Vagina (tissue), 2 donors: ENCODE data around the gene LIPM. TPM values are rescaled to one million over a fixed set of nuclear protein-coding genes. Genes with fewer than 3 reads are reported as not detected.

ENCODE experiments used
- DNase-seq, 2 donors: peaks; one replicate each; pipeline ENCODE4 v3.0.0-alpha.2; 2017; ENCODE audit errors: extremely low spot score in 2 of 2
- H3K27ac ChIP-seq: fragments of 200-600 bp; sonication (generic); one replicate; pipeline ENCODE4 v1.5.1; 2019
- H3K27me3 ChIP-seq: fragments of 200-600 bp; sonication (generic); one replicate; pipeline ENCODE4 v1.5.1; 2019
- H3K36me3 ChIP-seq, 2 donors: fragments of 200-600 bp; sonication (generic); one replicate each; pipeline ENCODE4 v1.5.1; 2017 to 2019
- H3K4me1 ChIP-seq: fragments of 200-600 bp; sonication (generic); one replicate; pipeline ENCODE4 v1.5.1; 2019
- H3K4me3 ChIP-seq, 2 donors: fragments of 200-600 bp; sonication (generic); 1 replicate in 1 of 2; 2 replicates in 1 of 2; pipeline ENCODE4 v1.5.1; 2016 to 2019
- H3K9me3 ChIP-seq: fragments of 200-600 bp; sonication (generic); one replicate; pipeline ENCODE4 v1.5.1; 2019
- CTCF ChIP-seq, 3 experiments: fragments of 450-650 bp in 2 of 3; fragments of 200-600 bp in 1 of 3; sonication (generic) in 1 of 3; IDR thresholded peaks; one replicate each; pipeline ENCODE4 v1.5.1; 2017 to 2019; ENCODE audit warnings: antibody characterized with exemption in 3 of 3, mild to moderate bottlenecking in 2 of 3, moderate library complexity in 2 of 3
- POLR2A ChIP-seq, 2 donors: fragments of 450-650 bp; IDR thresholded peaks; one replicate each; pipeline ENCODE4 v1.6.1; 2017; ENCODE audit warnings: antibody characterized with exemption in 2 of 2, mild to moderate bottlenecking in 2 of 2, moderate library complexity in 2 of 2
- POLR2AphosphoS5 ChIP-seq, 2 donors: sonication (generic); formaldehyde crosslinking; IDR thresholded peaks; one replicate each; pipeline ENCODE4 v1.9.0; 2017; ENCODE audit warnings: antibody characterized with exemption in 2 of 2, mild to moderate bottlenecking in 2 of 2, low read depth in 1 of 2; ENCODE audit not compliant: insufficient read depth in 1 of 2
- intact Hi-C: fragments of 100-400 bp; cut with DNase I; formaldehyde crosslinking; loops from one replicate; pipeline ENCODE4 v1.15.1; 2023
- total RNA-seq: library from RNA; depleted of rRNA; stranded (reverse); fragments of >200 nt; gene quantifications from one replicate; pipeline ENCODE4 v1.2.3, GENCODE V29; 2016

LIPM gene
- total RNA-seq, 1 donor from 2014 or later: not detected

- no peak overlapping the region for H3K4me3 ChIP-seq
- no peak overlapping the region for H3K27ac ChIP-seq
- DNase-seq: no peak
- no peaks in the 10 kb centered on the region for H3K9me3 ChIP-seq
- no peaks in the 10 kb centered on the region for H3K4me1 ChIP-seq
- no peaks in the 10 kb centered on the region for H3K27me3 ChIP-seq
- H3K36me3 ChIP-seq: no peaks in the 10 kb centered on the region
- no peak for TF ChIP-seq CTCF (IDR thresholded peaks at IDR 0.05)
- no peak for TF ChIP-seq POLR2AphosphoS5 (IDR thresholded peaks at IDR 0.05; ENCODE audit: insufficient read depth in 1 of 2, low read depth in 1 of 2)
- TF ChIP-seq POLR2A (IDR thresholded peaks at IDR 0.05): no peak
- intact Hi-C loops: no loop called here
These were observed 39.6 kb upstream of the LIPM start for GRCh38 chr10:88762906-88763305.

GRCh38 chr10:88763441-88763840 is 39.1 kb upstream of the LIPM start:
- Histone ChIP-seq H3K9me3 (no peaks in the 10 kb centered on the region), H3K27ac (no peak overlapping the region), H3K4me3 (no peak overlapping the region), H3K27me3 (no peaks in the 10 kb centered on the region), H3K4me1 (no peaks in the 10 kb centered on the region), H3K36me3 (no peaks in the 10 kb centered on the region)
- TF ChIP-seq POLR2A (IDR thresholded peaks at IDR 0.05): no peak
- no peak for TF ChIP-seq CTCF (IDR thresholded peaks at IDR 0.05)
- no peak for TF ChIP-seq POLR2AphosphoS5 (IDR thresholded peaks at IDR 0.05; ENCODE audit: insufficient read depth in 1 of 2, low read depth in 1 of 2)
- intact Hi-C loops: no loop called here
- no peak for DNase-seq

GRCh38 chr10:88764110-88764509 is 38.4 kb upstream of the LIPM start:
- Histone ChIP-seq H3K27me3 (no peaks in the 10 kb centered on the region), H3K4me1 (no peaks in the 10 kb centered on the region), H3K36me3 (no peaks in the 10 kb centered on the region), H3K27ac (no peak overlapping the region), H3K9me3 (no peaks in the 10 kb centered on the region), H3K4me3 (no peak overlapping the region)
- intact Hi-C loops: no loop called here
- no peak for TF ChIP-seq POLR2A (IDR thresholded peaks at IDR 0.05)
- TF ChIP-seq CTCF (IDR thresholded peaks at IDR 0.05): no peak
- TF ChIP-seq POLR2AphosphoS5 (IDR thresholded peaks at IDR 0.05; ENCODE audit: insufficient read depth in 1 of 2, low read depth in 1 of 2): no peak
- DNase-seq: no peak

- H3K4me1 ChIP-seq: no peaks in the 10 kb centered on the region
- no peak overlapping the region for H3K4me3 ChIP-seq
- TF ChIP-seq POLR2AphosphoS5 (IDR thresholded peaks at IDR 0.05; ENCODE audit: insufficient read depth in 1 of 2, low read depth in 1 of 2) (no peak), POLR2A (IDR thresholded peaks at IDR 0.05) (no peak), CTCF (IDR thresholded peaks at IDR 0.05) (no peak)
- no peaks in the 10 kb centered on the region for H3K9me3 ChIP-seq
- H3K36me3 ChIP-seq: no peaks in the 10 kb centered on the region
- H3K27me3 ChIP-seq: no peaks in the 10 kb centered on the region
- DNase-seq: no peak
- no peak overlapping the region for H3K27ac ChIP-seq
- intact Hi-C loops: no loop called here
These were observed 36.7 kb upstream of the LIPM start for GRCh38 chr10:88765816-88766215.

- peaks cover 4% of the 10 kb centered on the region for H3K9me3 ChIP-seq
- no peak for TF ChIP-seq POLR2AphosphoS5 (IDR thresholded peaks at IDR 0.05; ENCODE audit: insufficient read depth in 1 of 2, low read depth in 1 of 2)
- TF ChIP-seq POLR2A (IDR thresholded peaks at IDR 0.05): no peak
- no peak for TF ChIP-seq CTCF (IDR thresholded peaks at IDR 0.05)
These were observed 33.1 kb upstream of the LIPM start for GRCh38 chr10:88769384-88769783.

More at GRCh38 chr10:88769384-88769783, 33.1 kb upstream of the LIPM start:
- no peaks in the 10 kb centered on the region for H3K36me3 ChIP-seq
- no peak overlapping the region for H3K27ac ChIP-seq
- H3K27me3 ChIP-seq: no peaks in the 10 kb centered on the region
- DNase-seq: no peak
- H3K4me1 ChIP-seq: no peaks in the 10 kb centered on the region
- no peak overlapping the region for H3K4me3 ChIP-seq
- intact Hi-C loops: no loop called here
